HG03066 (cell line): ENCODE data around the gene DCAF11.
"Not testable (repeated sequence)": the region's sequence is repeated elsewhere in the genome, so short reads cannot be mapped to it uniquely, and the experiment has no call there.

Experiments used
- ATAC-seq: cut with Tn5 transposase; IDR thresholded peaks from one replicate; pipeline ENCODE4 v1.9.1; 2021; ENCODE audit warnings: low read depth; ENCODE audit not compliant: unreplicated experiment

DCAF11 gene

GRCh38 chr14:24095271-24096068 lies 19.1 kb upstream of the DCAF11 start:
- peak; percentile 76 for ATAC-seq

- no peak for ATAC-seq
These were observed 17.9 kb upstream of the DCAF11 start for GRCh38 chr14:24096545-24097181.

GRCh38 chr14:24098229-24098926 lies 16.2 kb upstream of the DCAF11 start:
- no peak for ATAC-seq

- ATAC-seq: no peak
These were observed 15.4 kb upstream of the DCAF11 start for GRCh38 chr14:24098927-24099813.

GRCh38 chr14:24100197-24100981 lies 14.2 kb upstream of the DCAF11 start:
- ATAC-seq: no peak

GRCh38 chr14:24100982-24101494 lies 13.5 kb upstream of the DCAF11 start:
- no peak for ATAC-seq

GRCh38 chr14:24102357-24103048 lies 12.1 kb upstream of the DCAF11 start:
- no peak for ATAC-seq

GRCh38 chr14:24103451-24103850 lies 11.1 kb upstream of the DCAF11 start:
- no peak for ATAC-seq

- ATAC-seq: not testable (repeated sequence)
These were observed 8.9 kb upstream of the DCAF11 start for GRCh38 chr14:24105609-24106239.

- no peak for ATAC-seq
These were observed 7.8 kb upstream of the DCAF11 start for GRCh38 chr14:24106672-24107271.

- ATAC-seq: no peak
These were observed 6.2 kb upstream of the DCAF11 start for GRCh38 chr14:24108336-24108874.

- ATAC-seq: no peak
These were observed 4.5 kb upstream of the DCAF11 start for GRCh38 chr14:24110060-24110459.

GRCh38 chr14:24110523-24110922 lies 4.1 kb upstream of the DCAF11 start:
- no peak for ATAC-seq

GRCh38 chr14:24113379-24113800 lies 1.2 kb upstream of the DCAF11 start:
- no peak for ATAC-seq

GRCh38 chr14:24113801-24114531 lies 611 bp upstream of the DCAF11 start:
- ATAC-seq: peak; percentile 34

- ATAC-seq: no peak
These were observed 998 bp downstream of the DCAF11 start for GRCh38 chr14:24115422-24116127.
